HepG2 (cell line): ENCODE data around the gene FECH. TPM values are rescaled to one million over a fixed set of nuclear protein-coding genes. Genes with fewer than 3 reads are reported as not detected.

ENCODE experiments used
- FIP1L1 ChIP-seq: fragments of 200-400 bp; formaldehyde crosslinking; IDR thresholded peaks from 2 replicates; pipeline ENCODE4 v1.6.1; 2018; ENCODE audit warnings: low read depth, mild to moderate bottlenecking, low read length, moderate library complexity, borderline replicate concordance; ENCODE audit not compliant: insufficient read depth
- JUNB ChIP-seq: sonication (generic); formaldehyde crosslinking; IDR thresholded peaks from 2 replicates; pipeline ENCODE4 v1.8.0; 2022; ENCODE audit warnings: missing genetic modification reagents, mild to moderate bottlenecking, borderline replicate concordance
- KDM2A ChIP-seq: sonication (generic); formaldehyde crosslinking; IDR thresholded peaks from 2 replicates; pipeline ENCODE4 v1.4.0; 2020; ENCODE audit warnings: low read depth, missing genetic modification reagents, borderline replicate concordance
- MLLT10 ChIP-seq: sonication (generic); formaldehyde crosslinking; IDR thresholded peaks from 2 replicates; pipeline ENCODE4 v1.4.0; 2020; ENCODE audit warnings: missing genetic modification reagents
- RFXAP ChIP-seq: sonication (generic); formaldehyde crosslinking; IDR thresholded peaks from 2 replicates; pipeline ENCODE4 v1.4.0; 2020; ENCODE audit warnings: missing genetic modification reagents, borderline replicate concordance
- SP1 ChIP-seq, 2 experiments: fragments of 450-650 bp in 1 of 2; sonication (generic) in 1 of 2; formaldehyde crosslinking in 1 of 2; IDR thresholded peaks; 2 replicates each; pipeline versions ENCODE4 v1.4.0 to v1.6.1; 2016 to 2020; ENCODE audit warnings: missing genetic modification reagents in 1 of 2
- STAT5B ChIP-seq: sonication (generic); formaldehyde crosslinking; IDR thresholded peaks from 2 replicates; pipeline ENCODE4 v1.4.0; 2020; ENCODE audit warnings: missing genetic modification reagents
- TCF7 ChIP-seq: sonication (generic); IDR thresholded peaks from 2 replicates; pipeline ENCODE4 v1.6.1; 2016; ENCODE audit warnings: antibody characterized with exemption, low read depth
- ZNF652 ChIP-seq: IDR thresholded peaks from 2 replicates; pipeline ENCODE4 v1.6.1; 2016; ENCODE audit warnings: low read depth, borderline replicate concordance
- ZNF674 ChIP-seq: sonication (generic); formaldehyde crosslinking; IDR thresholded peaks from 2 replicates; pipeline ENCODE4 v1.5.0; 2020; ENCODE audit warnings: low read depth, mild to moderate bottlenecking, missing genetic modification reagents
- ZNF75D ChIP-seq: sonication (generic); formaldehyde crosslinking; IDR thresholded peaks from 2 replicates; pipeline ENCODE4 v1.8.1; 2023; ENCODE audit warnings: missing genetic modification reagents, mild to moderate bottlenecking, borderline replicate concordance
- ZNF883 ChIP-seq: sonication (generic); formaldehyde crosslinking; IDR thresholded peaks from 2 replicates; pipeline ENCODE4 v1.5.1; 2020; ENCODE audit warnings: mild to moderate bottlenecking, missing genetic modification reagents; ENCODE audit errors: not compliant biosample characterization
- ZSCAN25 ChIP-seq: sonication (generic); formaldehyde crosslinking; IDR thresholded peaks from 2 replicates; pipeline ENCODE4 v1.8.0; 2022; ENCODE audit warnings: mild to moderate bottlenecking, missing genetic modification reagents
- polyA plus RNA-seq, 8 experiments: library from polyadenylated mRNA; depleted of rRNA in 3 of 8; stranded (reverse) in 7 of 8; unstranded in 1 of 8; fragments of >200 nt; fragmentation: Illumina TruSeq in 4 of 8; extraction: Trizol in 4 of 8; gene quantifications; 2 replicates each; pipeline versions ENCODE4 v1.2.1 to v1.2.3, GENCODE V29; 2011 to 2016; ENCODE audit warnings: low read depth in 4 of 8, missing spikeins in 1 of 8, mixed read lengths in 1 of 8; ENCODE audit not compliant: insufficient read depth in 1 of 8
- total RNA-seq, 5 experiments: library from RNA; depleted of rRNA; stranded (reverse); fragments of >200 nt; fragmentation: Illumina TruSeq; extraction: Trizol; gene quantifications; 2 replicates each; pipeline ENCODE4 v1.2.3, GENCODE V29; 2016; ENCODE audit warnings: low read depth in 1 of 5
- TF ChIP-seq, protein P1 (sequence below): sonication (generic); formaldehyde crosslinking; IDR thresholded peaks from 2 replicates; pipeline ENCODE4 v1.8.1; 2022; ENCODE audit warnings: low read depth, mild to moderate bottlenecking, missing genetic modification reagents
- TF ChIP-seq, protein P2 (sequence below): IDR thresholded peaks from 2 replicates; pipeline ENCODE4 v1.6.1; 2018; ENCODE audit warnings: missing genetic modification reagents, mild to moderate bottlenecking, missing compliant biosample characterization
- TF ChIP-seq, protein P3 (sequence below): sonication (generic); formaldehyde crosslinking; IDR thresholded peaks from 2 replicates; pipeline ENCODE4 v1.4.0; 2020; ENCODE audit warnings: missing genetic modification reagents
- TF ChIP-seq, protein P4 (sequence below): sonication (generic); formaldehyde crosslinking; IDR thresholded peaks from 2 replicates; pipeline ENCODE4 v1.4.0; 2020; ENCODE audit warnings: mild to moderate bottlenecking, missing genetic modification reagents

FECH gene
- total and polyA plus RNA-seq, 2 of the 13 experiments (the other 11 are each of a cell fraction or from before 2014, with no cell fraction given): 14.7 to 21.9 TPM

DNA sequence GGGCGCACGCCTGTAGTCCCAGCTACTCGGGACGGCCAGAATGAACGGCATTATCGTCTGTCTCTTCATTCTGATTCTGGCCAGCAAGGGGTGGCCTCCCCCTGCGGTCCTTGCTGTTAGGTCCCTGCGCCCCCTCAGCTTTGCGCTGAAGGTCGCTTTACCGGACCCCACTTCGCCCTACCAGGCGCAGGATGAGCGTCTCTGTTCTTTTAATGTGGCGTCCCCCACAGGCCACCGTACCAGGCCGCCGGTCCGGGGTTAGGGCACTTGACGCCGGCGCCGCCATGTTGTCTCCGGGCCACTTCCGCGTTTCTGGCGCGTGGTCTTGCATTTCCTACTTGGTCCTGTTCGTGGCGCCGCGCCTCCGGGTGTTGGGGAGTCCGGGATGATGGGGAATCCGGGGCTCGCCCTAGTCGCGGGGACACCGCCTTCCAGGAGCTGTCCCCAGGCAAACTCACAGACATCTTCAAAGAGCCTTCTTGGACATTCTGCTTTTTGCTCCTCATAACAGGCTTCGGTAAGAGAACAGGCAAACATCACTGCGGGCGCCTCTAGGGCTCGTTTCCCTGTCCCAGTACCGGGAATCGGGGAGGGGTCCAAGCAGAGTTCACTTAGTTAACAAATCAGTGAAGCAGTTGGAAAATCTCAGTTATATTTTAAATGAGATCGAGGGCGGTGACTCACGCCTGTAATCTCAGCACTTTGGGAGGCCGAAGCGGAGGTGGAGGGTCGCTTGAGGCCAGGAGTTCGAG, 43.7 kb upstream of the FECH start (continued):
- TF ChIP-seq ZNF883 (CRISPR knock-in tag) (no peak), JUNB (CRISPR knock-in tag) (no peak), SP1 (IDR thresholded peaks at IDR 0.05) (no peak), SP1 (CRISPR knock-in tag; IDR thresholded peaks at IDR 0.05) (no peak; the same call in 1 of the 2 replicates), STAT5B (CRISPR knock-in tag) (no peak), ZNF674 (no peak), ZNF75D (no peak), ZNF652 (CRISPR knock-in tag) (no peak; the same call in 1 of the 2 replicates), ZSCAN25 (CRISPR knock-in tag) (no peak; the same call in 1 of the 2 replicates), MLLT10 (CRISPR knock-in tag) (no peak), RFXAP (CRISPR knock-in tag) (0 out of 2 replicates have a peak, but pooled peaks have one; percentile 47), FIP1L1 (no peak), TCF7 (no peak), KDM2A (CRISPR knock-in tag) (peak; percentile 95)
- TF ChIP-seq, protein P1, sequence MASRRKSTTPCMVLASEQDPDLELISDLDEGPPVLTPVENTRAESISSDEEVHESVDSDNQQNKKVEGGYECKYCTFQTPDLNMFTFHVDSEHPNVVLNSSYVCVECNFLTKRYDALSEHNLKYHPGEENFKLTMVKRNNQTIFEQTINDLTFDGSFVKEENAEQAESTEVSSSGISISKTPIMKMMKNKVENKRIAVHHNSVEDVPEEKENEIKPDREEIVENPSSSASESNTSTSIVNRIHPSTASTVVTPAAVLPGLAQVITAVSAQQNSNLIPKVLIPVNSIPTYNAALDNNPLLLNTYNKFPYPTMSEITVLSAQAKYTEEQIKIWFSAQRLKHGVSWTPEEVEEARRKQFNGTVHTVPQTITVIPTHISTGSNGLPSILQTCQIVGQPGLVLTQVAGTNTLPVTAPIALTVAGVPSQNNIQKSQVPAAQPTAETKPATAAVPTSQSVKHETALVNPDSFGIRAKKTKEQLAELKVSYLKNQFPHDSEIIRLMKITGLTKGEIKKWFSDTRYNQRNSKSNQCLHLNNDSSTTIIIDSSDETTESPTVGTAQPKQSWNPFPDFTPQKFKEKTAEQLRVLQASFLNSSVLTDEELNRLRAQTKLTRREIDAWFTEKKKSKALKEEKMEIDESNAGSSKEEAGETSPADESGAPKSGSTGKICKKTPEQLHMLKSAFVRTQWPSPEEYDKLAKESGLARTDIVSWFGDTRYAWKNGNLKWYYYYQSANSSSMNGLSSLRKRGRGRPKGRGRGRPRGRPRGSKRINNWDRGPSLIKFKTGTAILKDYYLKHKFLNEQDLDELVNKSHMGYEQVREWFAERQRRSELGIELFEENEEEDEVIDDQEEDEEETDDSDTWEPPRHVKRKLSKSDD (CRISPR knock-in tag): peak; percentile 69
- TF ChIP-seq, protein P2, sequence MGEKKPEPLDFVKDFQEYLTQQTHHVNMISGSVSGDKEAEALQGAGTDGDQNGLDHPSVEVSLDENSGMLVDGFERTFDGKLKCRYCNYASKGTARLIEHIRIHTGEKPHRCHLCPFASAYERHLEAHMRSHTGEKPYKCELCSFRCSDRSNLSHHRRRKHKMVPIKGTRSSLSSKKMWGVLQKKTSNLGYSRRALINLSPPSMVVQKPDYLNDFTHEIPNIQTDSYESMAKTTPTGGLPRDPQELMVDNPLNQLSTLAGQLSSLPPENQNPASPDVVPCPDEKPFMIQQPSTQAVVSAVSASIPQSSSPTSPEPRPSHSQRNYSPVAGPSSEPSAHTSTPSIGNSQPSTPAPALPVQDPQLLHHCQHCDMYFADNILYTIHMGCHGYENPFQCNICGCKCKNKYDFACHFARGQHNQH (CRISPR knock-in tag): peak; percentile 63; the same call in 1 of the 2 replicates
- TF ChIP-seq, protein P3, sequence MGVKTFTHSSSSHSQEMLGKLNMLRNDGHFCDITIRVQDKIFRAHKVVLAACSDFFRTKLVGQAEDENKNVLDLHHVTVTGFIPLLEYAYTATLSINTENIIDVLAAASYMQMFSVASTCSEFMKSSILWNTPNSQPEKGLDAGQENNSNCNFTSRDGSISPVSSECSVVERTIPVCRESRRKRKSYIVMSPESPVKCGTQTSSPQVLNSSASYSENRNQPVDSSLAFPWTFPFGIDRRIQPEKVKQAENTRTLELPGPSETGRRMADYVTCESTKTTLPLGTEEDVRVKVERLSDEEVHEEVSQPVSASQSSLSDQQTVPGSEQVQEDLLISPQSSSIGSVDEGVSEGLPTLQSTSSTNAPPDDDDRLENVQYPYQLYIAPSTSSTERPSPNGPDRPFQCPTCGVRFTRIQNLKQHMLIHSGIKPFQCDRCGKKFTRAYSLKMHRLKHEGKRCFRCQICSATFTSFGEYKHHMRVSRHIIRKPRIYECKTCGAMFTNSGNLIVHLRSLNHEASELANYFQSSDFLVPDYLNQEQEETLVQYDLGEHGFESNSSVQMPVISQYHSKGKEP (CRISPR knock-in tag): no peak
- TF ChIP-seq, protein P4, sequence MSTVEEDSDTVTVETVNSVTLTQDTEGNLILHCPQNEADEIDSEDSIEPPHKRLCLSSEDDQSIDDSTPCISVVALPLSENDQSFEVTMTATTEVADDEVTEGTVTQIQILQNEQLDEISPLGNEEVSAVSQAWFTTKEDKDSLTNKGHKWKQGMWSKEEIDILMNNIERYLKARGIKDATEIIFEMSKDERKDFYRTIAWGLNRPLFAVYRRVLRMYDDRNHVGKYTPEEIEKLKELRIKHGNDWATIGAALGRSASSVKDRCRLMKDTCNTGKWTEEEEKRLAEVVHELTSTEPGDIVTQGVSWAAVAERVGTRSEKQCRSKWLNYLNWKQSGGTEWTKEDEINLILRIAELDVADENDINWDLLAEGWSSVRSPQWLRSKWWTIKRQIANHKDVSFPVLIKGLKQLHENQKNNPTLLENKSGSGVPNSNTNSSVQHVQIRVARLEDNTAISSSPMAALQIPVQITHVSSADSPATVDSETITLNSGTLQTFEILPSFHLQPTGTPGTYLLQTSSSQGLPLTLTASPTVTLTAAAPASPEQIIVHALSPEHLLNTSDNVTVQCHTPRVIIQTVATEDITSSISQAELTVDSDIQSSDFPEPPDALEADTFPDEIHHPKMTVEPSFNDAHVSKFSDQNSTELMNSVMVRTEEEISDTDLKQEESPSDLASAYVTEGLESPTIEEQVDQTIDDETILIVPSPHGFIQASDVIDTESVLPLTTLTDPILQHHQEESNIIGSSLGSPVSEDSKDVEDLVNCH (CRISPR knock-in tag): no peak
